GM10248 (cell line): ENCODE results near the gene LINC01488.

Experiments
- CTCF ChIA-PET: fragments of 300-600 bp; sonication (Branson Sonifier 250); formaldehyde crosslinking; extraction: SDS; loops from one replicate; lab custom pipeline; 2021; ENCODE audit warnings: antibody characterized with exemption; lab: Yijun Ruan, JAX
- POLR2A ChIA-PET: fragments of 350-650 bp; sonication (Branson Sonifier 250); formaldehyde crosslinking; extraction: SDS; loops from one replicate; lab custom pipeline; 2020; ENCODE audit warnings: antibody characterized with exemption; lab: Yijun Ruan, JAX
- DNase-seq: peaks from one replicate; pipeline ENCODE4 v3.0.0; 2012; ENCODE audit errors: extremely low spot score
- CTCF ChIP-seq: IDR thresholded peaks from 2 replicates; pipeline ENCODE4 v1.5.1; 2012; ENCODE audit warnings: mild to moderate bottlenecking, low read depth; ENCODE audit errors: extremely low read depth, missing control alignments, control extremely low read depth

The LINC01488 gene

GRCh38 chr11:69510471-69511357 lies 29.3 kb downstream of the LINC01488 start:
- no peak for DNase-seq
- ChIA-PET CTCF (no interaction called here), POLR2A (no interaction called here)
- TF ChIP-seq CTCF, result no peak

- POLR2A ChIA-PET, result no interaction called here
- CTCF ChIA-PET, result no interaction called here
- no peak for DNase-seq
- no peak for TF ChIP-seq CTCF
Measured at GRCh38 chr11:69511358-69512055, 30.0 kb downstream of the LINC01488 start.

DNA sequence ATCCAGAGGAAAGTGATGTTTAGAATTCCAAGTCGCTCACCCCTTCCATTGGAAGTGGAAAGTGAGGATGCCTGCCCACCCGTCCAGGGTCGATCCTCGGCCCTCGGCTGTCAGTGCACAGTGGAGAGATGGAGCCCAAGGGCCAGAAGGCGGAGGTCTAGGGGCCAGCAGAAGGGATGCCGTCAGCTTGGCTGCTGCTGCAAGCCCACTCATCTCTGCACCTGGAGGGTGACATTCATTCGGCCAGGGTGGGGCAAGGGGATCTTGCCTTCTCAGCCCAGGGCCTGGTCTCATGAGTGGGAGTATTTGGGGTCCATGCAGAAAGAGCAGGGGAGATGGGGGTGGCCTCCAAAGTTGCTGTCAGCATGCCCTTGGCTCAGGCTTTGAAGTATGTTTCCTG lies 30.7 kb downstream of the LINC01488 start:
- no peak for DNase-seq
- no peak for TF ChIP-seq CTCF
- ChIA-PET CTCF (interaction anchor here (1.6 kb wide), 1 partner anchor 77 kb away, joined by 3 read pairs; no protein-coding TSS in a partner anchor), POLR2A (no interaction called here)

DNA sequence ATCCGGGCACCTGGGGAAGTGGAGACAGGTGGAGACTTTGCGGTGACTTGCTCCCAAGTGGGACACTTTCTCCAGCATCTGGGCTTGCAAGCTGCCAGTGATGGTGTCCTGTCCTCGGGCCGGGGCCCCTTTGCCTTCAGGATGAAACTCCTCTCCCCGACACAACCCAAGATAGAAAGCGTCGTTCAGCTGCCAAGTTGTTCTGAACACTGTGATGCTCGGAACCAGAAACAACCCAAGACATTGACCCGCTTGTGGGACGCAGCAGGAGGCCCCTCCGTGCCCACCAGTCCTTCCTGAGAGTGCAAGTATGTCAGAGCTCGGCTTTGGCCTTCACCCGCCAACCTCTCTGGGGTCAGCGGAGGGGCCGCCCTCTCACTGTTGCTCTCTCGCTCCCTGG lies 31.3 kb downstream of the LINC01488 start:
- ChIA-PET CTCF (interaction anchor here (1.6 kb wide), 1 partner anchor 78 kb away, joined by 3 read pairs; no protein-coding TSS in a partner anchor), POLR2A (no interaction called here)
- no peak for DNase-seq
- no peak for TF ChIP-seq CTCF

DNA sequence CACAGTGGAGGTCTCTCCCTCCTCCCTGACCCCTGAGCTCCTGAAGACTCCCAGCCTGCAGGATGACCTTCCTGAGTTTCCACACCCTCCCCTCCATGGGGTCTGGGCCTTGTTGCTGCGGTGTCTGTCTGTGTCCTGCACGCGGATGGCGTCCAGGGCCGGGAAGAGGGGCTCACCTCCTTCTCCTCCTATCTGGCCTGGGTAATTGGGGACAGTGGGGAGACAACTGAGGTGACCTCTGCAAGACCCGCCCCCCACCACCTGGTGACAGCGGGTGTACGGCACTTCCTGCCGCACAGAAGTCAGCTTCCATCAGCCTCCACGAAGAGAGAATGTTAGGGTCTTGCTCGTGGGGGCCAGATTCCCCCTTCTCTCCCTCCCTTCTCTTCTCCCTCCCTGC lies 31.7 kb downstream of the LINC01488 start:
- DNase-seq, result no peak
- ChIA-PET CTCF (interaction anchor here (1.6 kb wide), 1 partner anchor 78 kb away, joined by 3 read pairs; no protein-coding TSS in a partner anchor), POLR2A (no interaction called here)
- no peak for TF ChIP-seq CTCF

GRCh38 chr11:69513663-69514224 lies 32.3 kb downstream of the LINC01488 start:
- ChIA-PET POLR2A (no interaction called here), CTCF (interaction anchor here (1.6 kb wide), 1 partner anchor 79 kb away, joined by 3 read pairs; no protein-coding TSS in a partner anchor)
- TF ChIP-seq CTCF, result no peak
- DNase-seq, result no peak
